Measurements from ENCODE around the gene PAPOLB.

- peak in 3 of 5 experiments; percentile 25 to 39 (median 27) for TF ChIP-seq CTCF (IDR thresholded peaks at IDR 0.05 in 4 of 5, conservative IDR thresholded peaks at IDR 0.05 in 1 of 5)
- TF ChIP-seq POLR2A (IDR thresholded peaks at IDR 0.05): no peak
These were observed 31.7 kb downstream of the PAPOLB start for GRCh38 chr7:4830176-4830575.
